Lower leg skin (tissue), 4 donors: ENCODE measurements around the gene ELOVL3. TPM values are rescaled to one million over a fixed set of nuclear protein-coding genes. Genes with fewer than 3 reads are reported as not detected.

ENCODE experiments used
- DNase-seq, 2 donors: peaks; one replicate each; pipeline ENCODE4 v3.0.0-alpha.2; 2019; ENCODE audit warnings: low spot score in 2 of 2
- H3K4me3 ChIP-seq: fragments of 200-600 bp; sonication (generic); 2 replicates; pipeline ENCODE4 v1.5.1; 2017; ENCODE audit warnings: mild to moderate bottlenecking, low read depth; ENCODE audit not compliant: poor library complexity, severe bottlenecking
- CTCF ChIP-seq, 3 donors: fragments of 450-650 bp; IDR thresholded peaks; one replicate each; pipeline ENCODE4 v1.5.1; 2016; ENCODE audit warnings: antibody characterized with exemption in 3 of 3, mild to moderate bottlenecking in 3 of 3, moderate library complexity in 2 of 3
- POLR2A ChIP-seq, 2 donors: fragments of 450-650 bp; IDR thresholded peaks; one replicate each; pipeline ENCODE4 v1.6.1; 2016 to 2017; ENCODE audit warnings: antibody characterized with exemption in 2 of 2, mild to moderate bottlenecking in 1 of 2, moderate library complexity in 1 of 2
- intact Hi-C: fragments of 100-400 bp; cut with DNase I; formaldehyde crosslinking; loops from one replicate; pipeline ENCODE4 v1.15.0; 2023; ENCODE audit warnings: low total_unique reads
- total RNA-seq, 4 donors: library from RNA; depleted of rRNA; stranded (reverse); fragments of >200 nt; gene quantifications; one replicate each; pipeline ENCODE4 v1.1.0, GENCODE V29; 2016

ELOVL3 gene
- total RNA-seq, 4 donors from 2014 or later, result 2.5 to 106 (median 29.8) TPM

- intact Hi-C loops, result no loop called here
- TF ChIP-seq POLR2A (IDR thresholded peaks at IDR 0.05) (no peak), CTCF (IDR thresholded peaks at IDR 0.05) (no peak)
- H3K4me3 ChIP-seq, result no peak overlapping the region
- DNase-seq, result no peak
These were observed 53.0 kb downstream of the ELOVL3 start for GRCh38 chr10:102279104-102279503.

Other genes starting within 250 kb of the ELOVL3 start
- gene ARMH3, start 170.1 kb upstream of the ELOVL3 start, total RNA-seq, result 10 to 100 TPM; 15.2 to 57.4 (median 16.9) TPM
- gene HPS6, start 160.9 kb upstream of the ELOVL3 start, total RNA-seq, result 10 to 100 TPM; 31.2 to 39.2 (median 35.4) TPM
- 100 to 1,000 TPM in 2 of 4 donors, 10 to 100 TPM in 2; 80.3 to 109 (median 102) TPM for gene LDB1, start 105.9 kb upstream of the ELOVL3 start, total RNA-seq
- 10 to 100 TPM; 23.5 to 48.1 (median 24.3) TPM for gene PPRC1, start 93.3 kb upstream of the ELOVL3 start, total RNA-seq
- gene NOLC1, start 73.9 kb upstream of the ELOVL3 start, total RNA-seq, result 10 to 100 TPM; 25.7 to 41.9 (median 39.1) TPM
- not detected for gene PITX3, start 15.2 kb downstream of the ELOVL3 start, total RNA-seq
- 10 to 100 TPM; 30.1 to 42.6 (median 39.1) TPM for gene GBF1, start 19.2 kb downstream of the ELOVL3 start, total RNA-seq
- 10 to 100 TPM; 19.4 to 36.1 (median 20.1) TPM for gene NFKB2, start 169.4 kb downstream of the ELOVL3 start, total RNA-seq
- gene PSD, start 192.5 kb downstream of the ELOVL3 start, total RNA-seq, result 1 to 10 TPM in 3 of 4 donors, under 1 TPM in 1; 0.56 to 4.5 (median 2.1) TPM
- gene FBXL15, start 194.5 kb downstream of the ELOVL3 start, total RNA-seq, result 10 to 100 TPM; 18.2 to 25.3 (median 19.1) TPM
- gene CUEDC2, start 206.3 kb downstream of the ELOVL3 start, total RNA-seq, result 10 to 100 TPM; 30.3 to 51.2 (median 32.7) TPM
- gene C10orf95, start 225.2 kb downstream of the ELOVL3 start, total RNA-seq, result 10 to 100 TPM in 3 of 4 donors, 1 to 10 TPM in 1; 7.6 to 17.3 (median 11.5) TPM